CD4-positive, alpha-beta T cell treated with Interleukin-17A for 4 hours (primary cell): Measurements from ENCODE around the gene SLIT1.

Experiments used
- DNase-seq: peaks from one replicate; pipeline ENCODE4 v3.0.0-alpha.2; 2020; ENCODE audit warnings: mixed read lengths

SLIT1 gene

GRCh38 chr10:97185326-97186058 lies at the start of gene SLIT1:
SLIT1 (minus strand) TSS chr10:97185959; CDS start chr10:97185674, 285 bp downstream.
- no peak for DNase-seq

- no peak for DNase-seq
These were observed 49.6 kb upstream of the SLIT1 start for GRCh38 chr10:97235353-97235752.

GRCh38 chr10:97234400-97234799 lies 48.6 kb upstream of the SLIT1 start:
- no peak for DNase-seq

- no peak for DNase-seq
These were observed 44.4 kb upstream of the SLIT1 start for GRCh38 chr10:97230146-97230545.

GRCh38 chr10:97229322-97230015 lies 43.7 kb upstream of the SLIT1 start:
- no peak for DNase-seq

GRCh38 chr10:97228775-97229157 lies 43.0 kb upstream of the SLIT1 start:
- no peak for DNase-seq

- no peak for DNase-seq
These were observed 42.5 kb upstream of the SLIT1 start for GRCh38 chr10:97228130-97228774.

GRCh38 chr10:97226398-97226797 lies 40.6 kb upstream of the SLIT1 start:
- no peak for DNase-seq

GRCh38 chr10:97224483-97225435 lies 39.0 kb upstream of the SLIT1 start:
- no peak for DNase-seq

- DNase-seq = no peak
These were observed 36.7 kb upstream of the SLIT1 start for GRCh38 chr10:97222326-97222961.

- no peak for DNase-seq
These were observed 34.6 kb upstream of the SLIT1 start for GRCh38 chr10:97220355-97220754.

GRCh38 chr10:97217299-97217698 lies 31.5 kb upstream of the SLIT1 start:
- DNase-seq = no peak

GRCh38 chr10:97215619-97216260 lies 30.0 kb upstream of the SLIT1 start:
- DNase-seq = no peak

- no peak for DNase-seq
These were observed 27.7 kb upstream of the SLIT1 start for GRCh38 chr10:97213431-97213830.

GRCh38 chr10:97211229-97211628 lies 25.5 kb upstream of the SLIT1 start:
- no peak for DNase-seq

- peak; percentile 77 for DNase-seq
These were observed 24.8 kb upstream of the SLIT1 start for GRCh38 chr10:97210543-97210960.

GRCh38 chr10:97207756-97208346 lies 22.1 kb upstream of the SLIT1 start:
- DNase-seq = no peak

- no peak for DNase-seq
These were observed 21.4 kb upstream of the SLIT1 start for GRCh38 chr10:97207131-97207530.

GRCh38 chr10:97204826-97205679 lies 19.3 kb upstream of the SLIT1 start:
- no peak for DNase-seq

GRCh38 chr10:97203220-97203619 lies 17.5 kb upstream of the SLIT1 start:
- no peak for DNase-seq
